Activated CD8-positive, alpha-beta memory T cell treated with anti-CD3 and anti-CD28 coated beads for 1 hour (primary cell): ENCODE measurements around the gene MARK1.

ENCODE experiments used
- DNase-seq, 2 donors: peaks; one replicate each; pipeline ENCODE4 v3.0.0-alpha.2; 2020; ENCODE audit warnings: low read depth in 1 of 2; ENCODE audit errors: extremely low read depth in 1 of 2

The MARK1 gene

GRCh38 chr1:220527908-220528678, at the start of gene MARK1:
Gene MARK1 (plus strand): TSS chr1:220528136. CDS start chr1:220528823, 687 bp downstream.
- DNase-seq = no peak

- DNase-seq = no peak
These were observed 44.2 kb upstream of the MARK1 start for GRCh38 chr1:220483700-220484099.

GRCh38 chr1:220484135-220484534, 43.8 kb upstream of the MARK1 start:
- DNase-seq = no peak

GRCh38 chr1:220485131-220485530, 42.8 kb upstream of the MARK1 start:
- DNase-seq = no peak

GRCh38 chr1:220485791-220486190, 42.1 kb upstream of the MARK1 start:
- DNase-seq = no peak

- DNase-seq = no peak
These were observed 40.6 kb upstream of the MARK1 start for GRCh38 chr1:220487297-220487820.

- no peak for DNase-seq
These were observed 36.0 kb upstream of the MARK1 start for GRCh38 chr1:220491891-220492290.

- DNase-seq = no peak
These were observed 30.6 kb upstream of the MARK1 start for GRCh38 chr1:220497220-220497947.

- no peak for DNase-seq
These were observed 29.7 kb upstream of the MARK1 start for GRCh38 chr1:220498188-220498587.

GRCh38 chr1:220500372-220500771, 27.6 kb upstream of the MARK1 start:
- no peak for DNase-seq

- no peak for DNase-seq
These were observed 23.6 kb upstream of the MARK1 start for GRCh38 chr1:220504329-220504728.

GRCh38 chr1:220507085-220507484, 20.9 kb upstream of the MARK1 start:
- DNase-seq = no peak

- no peak for DNase-seq
These were observed 16.8 kb upstream of the MARK1 start for GRCh38 chr1:220511179-220511578.

- no peak for DNase-seq
These were observed 16.2 kb upstream of the MARK1 start for GRCh38 chr1:220511785-220512184.

GRCh38 chr1:220513834-220514233, 14.1 kb upstream of the MARK1 start:
- DNase-seq = no peak

- no peak for DNase-seq
These were observed 13.7 kb upstream of the MARK1 start for GRCh38 chr1:220514256-220514655.

- no peak for DNase-seq
These were observed 11.8 kb upstream of the MARK1 start for GRCh38 chr1:220516014-220516721.

GRCh38 chr1:220516722-220517042, 11.3 kb upstream of the MARK1 start:
- no peak for DNase-seq

- no peak for DNase-seq
These were observed 6.2 kb upstream of the MARK1 start for GRCh38 chr1:220521778-220522177.

GRCh38 chr1:220526294-220526693, 1.6 kb upstream of the MARK1 start:
- DNase-seq = no peak

GRCh38 chr1:220527279-220527907, 543 bp upstream of the MARK1 start:
- DNase-seq = no peak
